Chondrocyte (in vitro differentiated cells): ENCODE results near the gene TRIM32. TPM values are rescaled to one million over a fixed set of nuclear protein-coding genes. Genes with fewer than 3 reads are reported as not detected.

Experiments used
- DNase-seq: peaks from one replicate; pipeline ENCODE4 v3.0.0; 2021; ENCODE audit warnings: mixed read lengths, low spot score
- H3K27ac Mint-ChIP-seq: one replicate; pipeline ENCODE4 v1.8.0; 2021; ENCODE audit warnings: mild to moderate bottlenecking, moderate library complexity, mixed read lengths; ENCODE audit not compliant: unreplicated experiment
- H3K27me3 Mint-ChIP-seq: 2 replicates; pipeline ENCODE4 v1.8.0; 2021; ENCODE audit warnings: low read depth, mixed read lengths
- H3K36me3 Mint-ChIP-seq: 2 replicates; pipeline ENCODE4 v1.8.0; 2021; ENCODE audit warnings: low read depth, mixed read lengths
- H3K4me1 Mint-ChIP-seq: 2 replicates; pipeline ENCODE4 v1.8.0; 2021; ENCODE audit warnings: low read depth, mild to moderate bottlenecking, mixed read lengths
- H3K4me3 Mint-ChIP-seq: one replicate; pipeline ENCODE4 v1.8.0; 2021; ENCODE audit warnings: mild to moderate bottlenecking, moderate library complexity, mixed read lengths; ENCODE audit not compliant: unreplicated experiment
- H3K9me3 Mint-ChIP-seq: 2 replicates; pipeline ENCODE4 v1.8.0; 2021; ENCODE audit warnings: low read depth, mixed read lengths
- CTCF ChIP-seq: fragments of 200-600 bp; sonication (generic); IDR thresholded peaks from 2 replicates; pipeline ENCODE4 v1.5.0; 2021; ENCODE audit warnings: antibody characterized with exemption, mild to moderate bottlenecking, moderate library complexity
- total RNA-seq: library from RNA; stranded (reverse); gene quantifications from 3 replicates; pipeline ENCODE4 v1.2.1, GENCODE V29; 2021

The TRIM32 gene
- total RNA-seq, 1 donor from 2014 or later, result 40.1 TPM

GRCh38 chr9:116726602-116727001 lies 39.5 kb downstream of the TRIM32 start:
- Mint-ChIP-seq H3K27me3 (peaks cover 14% of the 10 kb centered on the region), H3K4me3 (no peak overlapping the region), H3K4me1 (no peaks in the 10 kb centered on the region), H3K36me3 (no peaks in the 10 kb centered on the region), H3K27ac (no peak overlapping the region), H3K9me3 (no peaks in the 10 kb centered on the region)
- TF ChIP-seq CTCF, result no peak
- no peak for DNase-seq

- Mint-ChIP-seq H3K27me3 (peaks cover 30% of the 10 kb centered on the region), H3K4me1 (peaks cover 6% of the 10 kb centered on the region), H3K9me3 (no peaks in the 10 kb centered on the region), H3K4me3 (no peak overlapping the region), H3K27ac (no peak overlapping the region), H3K36me3 (no peaks in the 10 kb centered on the region)
- no peak for DNase-seq
- no peak for TF ChIP-seq CTCF
Measured at GRCh38 chr9:116733010-116733641, 46.0 kb downstream of the TRIM32 start.

- Mint-ChIP-seq H3K9me3 (no peaks in the 10 kb centered on the region), H3K4me1 (peaks cover 6% of the 10 kb centered on the region), H3K36me3 (no peaks in the 10 kb centered on the region), H3K4me3 (no peak overlapping the region), H3K27me3 (peaks cover 44% of the 10 kb centered on the region), H3K27ac (no peak overlapping the region)
- no peak for TF ChIP-seq CTCF
- no peak for DNase-seq
Measured at GRCh38 chr9:116736399-116737151, 49.5 kb downstream of the TRIM32 start.

GRCh38 chr9:116737152-116737546 lies 50.0 kb downstream of the TRIM32 start:
- Mint-ChIP-seq H3K4me3 (peak overlapping the region; percentile 52), H3K4me1 (peaks cover 6% of the 10 kb centered on the region), H3K36me3 (no peaks in the 10 kb centered on the region), H3K27me3 (peaks cover 47% of the 10 kb centered on the region), H3K27ac (no peak overlapping the region), H3K9me3 (no peaks in the 10 kb centered on the region)
- DNase-seq, result peak; percentile 96
- peak; percentile 93 for TF ChIP-seq CTCF

- H3K27me3 Mint-ChIP-seq, result peaks cover 62% of the 10 kb centered on the region
- TF ChIP-seq CTCF, result no peak
- no peaks in the 10 kb centered on the region for H3K36me3 Mint-ChIP-seq
- H3K9me3 Mint-ChIP-seq, result no peaks in the 10 kb centered on the region
- peaks cover 6% of the 10 kb centered on the region for H3K4me1 Mint-ChIP-seq
- H3K27ac Mint-ChIP-seq, result no peak overlapping the region
- no peak overlapping the region for H3K4me3 Mint-ChIP-seq
- no peak for DNase-seq
Measured at GRCh38 chr9:116741086-116741740, 54.1 kb downstream of the TRIM32 start.
